T-helper 22 cell (primary cell): ENCODE data around the gene CD53.
"Not testable (repeated sequence)": the region's sequence is repeated elsewhere in the genome, so short reads cannot be mapped to it uniquely, and the experiment has no call there.

Experiments
- DNase-seq: peaks from one replicate; pipeline ENCODE4 v3.0.0-alpha.2; 2020; ENCODE audit warnings: low read depth

Gene CD53

DNA sequence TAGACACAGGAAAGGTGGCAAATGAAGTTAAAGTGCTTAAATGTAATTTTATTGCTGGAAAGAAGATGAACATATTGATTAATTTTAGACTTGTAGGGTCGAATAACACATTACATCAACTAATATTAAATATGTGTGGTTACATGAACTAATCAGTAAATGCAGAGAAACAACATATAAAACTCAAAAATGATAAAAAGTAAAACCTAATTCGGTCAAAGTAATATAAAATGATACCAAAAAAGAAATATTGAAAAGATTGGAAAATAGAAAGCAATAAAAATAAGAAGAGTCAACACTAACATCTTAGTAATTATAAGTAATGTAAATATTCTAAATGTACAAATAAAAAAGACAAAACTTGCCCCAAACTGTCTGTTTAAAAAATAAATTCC lies 43.3 kb downstream of the CD53 start:
- no peak for DNase-seq

DNA sequence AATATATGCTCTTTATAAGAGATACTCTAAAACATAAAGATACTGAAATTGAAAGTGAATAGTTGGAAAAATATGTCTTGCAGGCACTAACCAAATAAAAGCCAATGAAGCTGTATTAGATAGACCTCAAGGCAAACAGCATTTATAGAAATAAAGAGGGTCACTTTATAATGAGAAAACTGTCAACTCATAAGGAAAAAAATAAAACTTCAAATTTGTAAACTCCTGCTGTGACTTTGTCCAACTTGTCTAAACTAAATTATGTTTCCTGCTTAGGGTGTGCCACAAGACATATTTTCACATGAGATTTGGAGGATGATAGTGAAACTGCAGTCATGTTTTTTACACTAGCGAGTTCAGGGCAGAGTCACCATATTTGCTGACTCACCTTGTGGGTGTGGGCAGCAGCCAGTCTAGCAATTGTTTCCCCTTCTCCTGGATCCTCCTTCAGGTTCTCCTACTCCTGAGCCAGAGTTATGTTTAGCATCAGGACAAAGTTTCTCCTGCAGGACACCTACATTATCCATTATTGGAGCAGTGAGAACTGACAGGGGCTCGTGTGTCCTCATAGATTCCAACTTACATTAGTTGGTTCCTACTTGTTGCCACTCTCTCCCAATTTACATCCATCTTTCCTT lies 43.8 kb downstream of the CD53 start:
- no peak for DNase-seq

DNA sequence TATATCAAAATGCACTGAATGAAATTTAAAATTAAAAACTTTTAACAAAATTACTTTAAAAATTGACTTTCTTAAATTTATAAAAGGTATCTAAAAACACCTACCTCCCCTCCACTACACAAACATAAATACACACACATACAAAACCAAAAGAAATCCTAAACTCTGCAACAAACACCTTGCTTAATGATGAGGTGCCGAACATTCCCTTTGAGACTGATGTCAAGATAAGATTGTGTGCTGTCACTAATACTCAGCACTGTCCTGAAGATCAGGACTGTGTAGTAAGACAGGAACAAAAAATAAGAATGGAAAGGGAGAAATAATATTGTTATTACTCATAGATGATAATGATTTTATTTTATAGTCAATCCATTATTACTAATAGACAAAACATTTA lies 45.1 kb downstream of the CD53 start:
- no peak for DNase-seq

DNA sequence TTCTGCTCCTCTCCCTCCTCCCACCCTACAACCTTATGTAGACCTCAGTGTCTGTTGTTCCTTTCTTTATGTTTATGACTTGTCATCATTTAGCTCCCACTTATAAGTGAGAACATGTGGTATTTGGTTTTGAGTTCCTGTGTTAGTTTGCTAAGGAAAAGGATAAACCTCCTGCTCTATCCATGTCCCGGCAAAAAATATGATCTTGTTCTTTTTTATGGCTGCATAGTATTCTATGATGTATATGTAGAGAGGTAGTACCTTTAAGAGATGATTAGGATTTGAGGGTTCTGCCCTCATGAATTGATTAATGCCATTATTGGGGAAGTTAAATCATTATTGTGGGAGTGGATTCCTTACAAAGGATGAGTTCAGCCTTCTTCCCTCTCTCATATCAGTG lies 49.0 kb downstream of the CD53 start:
- no peak for DNase-seq

DNA sequence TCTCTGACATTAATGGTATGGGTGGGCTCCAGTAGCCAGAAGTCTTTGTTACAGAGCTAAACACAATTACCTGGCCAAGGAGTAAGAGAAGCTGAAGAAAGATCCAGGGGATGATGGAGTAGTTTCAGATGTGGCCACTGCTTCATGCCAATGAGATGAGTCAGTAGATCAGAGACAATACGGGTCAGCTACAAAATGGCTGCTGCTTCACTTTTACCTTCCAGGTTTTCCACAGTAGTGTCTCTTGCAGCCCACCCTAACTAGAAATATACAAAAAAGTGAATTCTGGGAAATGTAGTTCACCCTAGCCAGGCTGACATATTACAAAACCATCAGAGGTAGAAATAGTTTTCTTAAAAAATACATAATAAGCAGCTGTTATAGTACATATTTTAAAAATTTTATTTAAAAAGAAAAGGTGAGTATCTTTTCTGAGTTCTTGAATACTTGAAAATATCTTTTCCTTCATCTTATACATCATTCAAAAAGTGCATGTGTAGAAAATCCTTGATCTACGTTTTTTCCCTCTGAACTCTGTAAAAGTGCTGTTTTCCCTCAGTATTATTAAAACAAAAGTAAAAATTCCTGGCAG lies 54.6 kb downstream of the CD53 start:
- DNase-seq = no peak

DNA sequence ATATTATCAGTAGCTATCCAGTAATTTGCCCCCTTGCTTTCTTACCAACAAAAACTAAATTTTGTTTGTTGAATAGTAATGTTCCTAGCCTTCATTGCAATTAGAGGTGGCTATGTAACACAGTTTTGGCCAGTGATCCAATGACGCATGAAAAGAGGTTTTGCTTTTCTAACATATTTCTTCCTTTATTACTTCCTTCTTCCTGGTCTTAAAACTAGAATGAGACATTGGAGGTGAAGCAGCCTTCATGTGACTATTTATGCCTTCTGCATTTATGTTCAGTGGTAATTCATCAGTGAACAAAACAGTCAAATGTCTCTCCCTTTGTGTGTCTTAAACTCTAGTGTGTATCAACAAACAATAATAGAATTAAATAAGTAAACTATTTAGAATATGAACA lies 55.2 kb downstream of the CD53 start:
- no peak for DNase-seq

DNA sequence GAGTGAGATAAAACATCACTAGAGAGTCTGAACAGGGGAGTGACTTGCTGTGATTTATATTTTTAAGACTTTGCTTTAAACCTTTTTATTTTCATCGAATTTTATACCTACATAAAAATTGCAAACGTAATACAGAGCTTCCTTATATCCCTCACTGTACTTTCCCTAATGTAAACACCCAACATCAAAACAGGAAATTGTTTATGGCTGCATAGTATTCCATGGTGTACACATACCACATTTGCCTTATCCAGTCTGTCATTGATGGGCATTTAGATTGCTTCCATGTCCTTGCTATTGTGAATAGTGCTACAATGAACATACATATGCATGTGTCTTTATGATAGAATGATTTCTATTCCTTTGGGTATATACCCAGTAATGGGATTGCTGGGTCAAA lies 56.0 kb downstream of the CD53 start:
- no peak for DNase-seq

DNA sequence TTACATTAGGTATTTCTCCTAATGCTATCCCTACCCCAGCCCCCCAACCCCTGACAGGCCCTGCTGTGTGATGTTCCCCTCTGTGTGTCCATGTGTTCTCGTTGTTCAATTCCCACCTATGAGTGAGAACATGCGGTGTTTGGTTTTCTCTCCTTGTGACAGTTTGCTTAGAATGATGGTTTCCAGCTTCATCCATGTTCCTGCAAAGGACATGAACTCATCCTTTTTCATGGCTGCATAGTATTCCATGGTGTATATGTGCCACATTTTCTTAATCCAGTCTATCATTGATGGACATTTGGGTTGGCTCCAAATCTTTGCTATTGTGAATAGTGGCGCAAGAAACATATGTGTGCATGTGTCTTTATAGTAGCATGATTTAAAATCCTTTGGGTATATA lies 58.1 kb downstream of the CD53 start:
- DNase-seq = not testable (repeated sequence)

DNA sequence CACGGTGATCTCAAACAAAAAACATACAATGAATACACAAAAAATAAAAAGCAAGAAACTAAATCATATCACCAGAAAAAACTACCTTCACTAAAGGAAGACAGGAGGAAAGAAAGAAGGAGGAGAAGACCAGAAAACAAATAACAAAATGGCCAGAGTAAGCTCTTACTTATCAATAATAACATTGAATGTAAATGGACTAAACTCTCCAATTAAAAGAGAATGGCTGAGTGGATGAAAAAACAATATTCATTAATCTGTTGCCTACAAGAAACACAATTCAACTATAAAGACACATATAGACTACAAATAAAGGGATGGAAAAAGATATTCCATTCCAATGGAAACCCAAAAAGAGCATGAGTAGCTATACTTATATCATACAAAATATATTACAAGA lies 63.6 kb downstream of the CD53 start:
- no peak for DNase-seq

DNA sequence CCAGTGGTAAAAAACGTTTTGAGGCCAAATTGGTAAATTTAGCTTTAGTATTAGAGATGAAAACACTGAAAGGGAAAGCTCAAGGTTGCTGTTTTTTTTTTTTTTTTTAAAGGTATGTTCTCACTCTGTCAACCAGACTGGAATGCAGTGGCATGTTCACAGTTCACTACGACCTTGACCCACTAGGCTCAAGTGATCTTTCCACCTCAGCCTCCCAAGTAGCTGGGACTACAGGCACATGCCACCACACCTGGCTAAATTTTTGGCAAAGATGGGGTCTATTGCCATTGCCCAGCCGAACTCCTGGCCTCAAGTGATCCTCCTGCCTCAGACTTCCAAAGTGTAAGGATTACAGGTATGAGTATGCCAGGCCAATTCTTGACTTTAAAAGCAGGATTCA lies 71.9 kb downstream of the CD53 start:
- no peak for DNase-seq

DNA sequence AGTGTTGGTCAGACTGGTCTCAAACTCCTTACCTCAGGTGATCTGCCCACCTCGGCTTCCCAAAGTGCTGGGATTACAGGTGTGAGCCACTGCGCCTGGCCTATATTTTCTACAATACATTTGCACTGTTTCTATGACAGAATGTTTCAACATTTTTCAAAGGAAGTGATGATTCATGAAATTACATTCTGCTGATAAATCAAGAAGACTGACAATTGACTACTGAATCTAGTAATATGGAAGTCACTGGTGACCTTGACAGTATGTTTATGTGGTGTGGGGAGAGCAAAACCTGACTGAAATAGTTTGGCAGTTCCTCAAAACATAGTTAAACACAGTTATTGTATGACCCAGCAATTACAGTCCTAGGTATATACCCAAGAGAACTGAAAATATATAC lies 72.7 kb downstream of the CD53 start:
- no peak for DNase-seq

DNA sequence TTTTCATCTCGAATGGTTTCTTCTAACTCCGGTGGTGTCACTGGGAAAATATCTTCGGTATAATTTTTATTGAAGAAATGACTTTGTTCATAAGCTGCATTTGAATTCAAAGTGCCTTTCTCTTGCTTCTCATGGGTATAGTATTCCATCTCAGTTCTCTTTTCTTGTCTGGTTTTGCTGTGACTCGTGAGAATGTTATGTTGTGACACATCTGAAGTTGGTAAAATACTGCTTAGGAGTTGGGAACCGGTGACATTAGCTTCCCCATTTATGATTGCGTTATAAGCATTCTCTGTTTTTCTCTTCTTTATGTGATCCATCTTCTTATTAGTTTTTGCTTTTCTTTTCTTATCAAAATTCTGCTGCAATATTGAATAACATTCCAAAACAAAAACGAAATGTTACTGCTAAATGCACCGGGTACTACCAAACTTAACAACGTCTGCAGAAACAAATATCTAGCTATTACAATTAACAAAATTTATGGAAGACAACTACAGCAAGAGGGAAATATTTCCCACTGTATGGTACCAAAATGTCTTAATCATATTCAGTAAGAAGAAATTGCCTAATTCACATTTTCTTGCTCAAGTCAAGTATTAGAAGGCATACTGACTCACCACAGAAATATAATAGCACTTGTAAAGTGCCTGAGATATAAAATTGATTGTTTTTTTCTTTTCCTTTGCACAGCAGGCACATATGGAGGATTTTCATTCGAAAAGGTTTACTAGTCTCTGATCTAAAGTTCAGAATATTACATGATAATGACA lies 75.3 kb downstream of the CD53 start:
- no peak for DNase-seq
